AG04450 (cell line): ENCODE results near the gene ECI2. TPM values are rescaled to one million over a fixed set of nuclear protein-coding genes. Genes with fewer than 3 reads are reported as not detected.

Source experiments
- CTCF ChIA-PET: fragments of 300-600, 350-600 bp; formaldehyde crosslinking; extraction: SDS; loops from one replicate; lab custom pipeline; 2022; ENCODE audit warnings: antibody characterized with exemption, inconsistent platforms; lab: Charles Lee
- POLR2A ChIA-PET: fragments of 350-600 bp; formaldehyde crosslinking; extraction: SDS; loops from one replicate; lab custom pipeline; 2021; ENCODE audit warnings: antibody characterized with exemption, inconsistent platforms; lab: Yijun Ruan, JAX
- DNase-seq: peaks from one replicate; pipeline ENCODE4 v3.0.0-alpha.2; 2011; ENCODE audit warnings: low read depth, low spot score
- H3K27ac ChIP-seq: one replicate; pipeline ENCODE4 v1.5.1; 2012; ENCODE audit warnings: low read depth, low read length, control low read depth
- H3K27me3 ChIP-seq: one replicate; pipeline ENCODE4 v1.6.0; 2012; ENCODE audit warnings: low read length; ENCODE audit not compliant: control insufficient read depth, insufficient read depth
- H3K4me3 ChIP-seq: 2 replicates; pipeline ENCODE4 v1.5.1; 2011; ENCODE audit warnings: mild to moderate bottlenecking, low read depth, low read length, control low read depth
- H3K9me3 ChIP-seq: 2 replicates; pipeline ENCODE4 v1.5.1; 2012; ENCODE audit warnings: low read length; ENCODE audit not compliant: control insufficient read depth, insufficient read depth
- CTCF ChIP-seq: IDR thresholded peaks from 2 replicates; pipeline ENCODE4 v1.5.1; 2011; ENCODE audit warnings: low read depth, low read length, control low read depth, inconsistent platforms
- polyA plus RNA-seq: library from polyadenylated mRNA; depleted of rRNA; stranded (reverse); fragments of >200 nt; gene quantifications from 2 replicates; pipeline ENCODE4 v1.2.3, GENCODE V29; 2011

The ECI2 gene
- polyA plus RNA-seq, 1 experiment = 88.4 TPM

GRCh38 chr6:4162370-4162769, 27.0 kb upstream of the ECI2 start:
- ChIA-PET POLR2A (no interaction called here), CTCF (interaction anchor here (0.8 to 0.9 kb wide), 2 partner anchors 48 kb away, joined by 3 to 8 read pairs; no protein-coding TSS in a partner anchor)
- no peak overlapping the region for H3K27ac ChIP-seq
- no peak for DNase-seq
- no peak overlapping the region for H3K4me3 ChIP-seq
- peaks cover 3% of the 10 kb centered on the region; the same call in 1 of the 2 replicates for H3K9me3 ChIP-seq
- H3K27me3 ChIP-seq = peaks cover 24% of the 10 kb centered on the region
- TF ChIP-seq CTCF = peak; percentile 9; the same call in 1 of the 2 replicates

- Histone ChIP-seq H3K4me3 (no peak overlapping the region), H3K27ac (no peak overlapping the region), H3K9me3 (no peaks in the 10 kb centered on the region; the same call in 1 of the 2 replicates), H3K27me3 (peaks cover 17% of the 10 kb centered on the region)
- CTCF ChIA-PET = interaction anchor here (1.4 kb wide), 1 partner anchor 51 kb away, joined by 4 read pairs; no protein-coding TSS in a partner anchor
- no peak for DNase-seq
- TF ChIP-seq CTCF = no peak
- POLR2A ChIA-PET = interaction anchor here (0.6 kb wide), 1 partner anchor 15 kb away, joined by 3 read pairs; no protein-coding TSS in a partner anchor
Observed at GRCh38 chr6:4159491-4159890, 24.1 kb upstream of the ECI2 start.

- no peak for DNase-seq
- Histone ChIP-seq H3K27me3 (peaks cover 10% of the 10 kb centered on the region), H3K9me3 (no peaks in the 10 kb centered on the region; the same call in 1 of the 2 replicates), H3K27ac (no peak overlapping the region), H3K4me3 (no peak overlapping the region)
- TF ChIP-seq CTCF = no peak
- CTCF ChIA-PET = interaction anchor here (3.9 kb wide), 1 partner anchor 102 kb away, joined by 23 read pairs; no protein-coding TSS in a partner anchor
- POLR2A ChIA-PET = no interaction called here
Observed at GRCh38 chr6:4157506-4157905, 22.1 kb upstream of the ECI2 start.

- peak; percentile 64 for DNase-seq
Observed at GRCh38 chr6:4155848-4156466, 20.6 kb upstream of the ECI2 start.

More at GRCh38 chr6:4155848-4156466, 20.6 kb upstream of the ECI2 start:
- TF ChIP-seq CTCF = peak; percentile 88
- POLR2A ChIA-PET = no interaction called here
- Histone ChIP-seq H3K27ac (no peak overlapping the region), H3K9me3 (no peaks in the 10 kb centered on the region; the same call in 1 of the 2 replicates), H3K4me3 (no peak overlapping the region), H3K27me3 (peaks cover 6% of the 10 kb centered on the region)
- CTCF ChIA-PET = interaction anchor here (0.5 to 3.9 kb wide), 23 partner anchors 11 to 295 kb away, joined by 3 to 23 read pairs (median 4); partner anchors contain the start of gene ECI2
